ENCODE measurements around the gene LPO.

Gene LPO

GRCh38 chr17:58196610-58197009 is 41.8 kb upstream of the LPO start:
- Histone ChIP-seq H3K4me3 (ENCODE audit: control insufficient read depth in 1 of 7, extremely low read depth in 1 of 7, insufficient read depth in 4 of 7, low read depth in 2 of 7, low read length in 6 of 7) (no peak overlapping the region), H3K4me1 (ENCODE audit: control extremely low read depth in 1 of 4, control insufficient read depth in 4 of 4, insufficient read depth in 4 of 4, low read length in 3 of 4) (peaks cover 0 to 3% (median 1%) of the 10 kb centered on the region in 4 experiments), H3K27ac (ENCODE audit: insufficient read depth in 1 of 2, low read depth in 1 of 2, low read length in 2 of 2, poor library complexity in 1 of 2, severe bottlenecking in 2 of 2) (no peak overlapping the region), H3K9me3 (ENCODE audit: control extremely low read depth in 1 of 5, control insufficient read depth in 4 of 5, insufficient read depth in 2 of 5, low read depth in 1 of 5, low read length in 4 of 5) (no peaks in the 10 kb centered on the region), H3K27me3 (replicated peaks in 2 of 5; ENCODE audit: control insufficient read depth in 4 of 5, insufficient read depth in 5 of 5, low read length in 4 of 5) (peaks cover 0 to 20% (median 9%) of the 10 kb centered on the region in 5 experiments), H3K36me3 (ENCODE audit: control insufficient read depth in 4 of 4, insufficient read depth in 4 of 4, low read length in 3 of 4) (no peaks in the 10 kb centered on the region)
- POLR2A ChIA-PET = no interaction called here
- CTCF ChIA-PET = interaction anchor here (0.8 kb wide), 1 partner anchor 53 kb away, joined by 3 read pairs; no protein-coding TSS in a partner anchor
- 80% methylated on average over 3 of the region's 7 CpGs for WGBS (ENCODE audit: insufficient coverage)
- no peak for DNase-seq

- H3K27ac ChIP-seq (ENCODE audit: insufficient read depth in 1 of 2, low read depth in 1 of 2, low read length in 2 of 2, poor library complexity in 1 of 2, severe bottlenecking in 2 of 2) = no peak overlapping the region
- H3K4me3 ChIP-seq (ENCODE audit: control insufficient read depth in 1 of 7, extremely low read depth in 1 of 7, insufficient read depth in 4 of 7, low read depth in 2 of 7, low read length in 6 of 7) = no peak overlapping the region
- ChIA-PET POLR2A (interaction anchor here (1.5 kb wide), 1 partner anchor 19 kb away, joined by 5 read pairs; the partner anchor contains the start of gene MKS1), CTCF (interaction anchor here (0.6 to 3.5 kb wide), 21 partner anchors 8 to 539 kb away, joined by 3 to 20 read pairs (median 3); partner anchors contain the start of genes EPX and MKS1)
- H3K9me3 ChIP-seq (ENCODE audit: control extremely low read depth in 1 of 5, control insufficient read depth in 4 of 5, insufficient read depth in 2 of 5, low read depth in 1 of 5, low read length in 4 of 5) = no peaks in the 10 kb centered on the region
- H3K36me3 ChIP-seq (ENCODE audit: control insufficient read depth in 4 of 4, insufficient read depth in 4 of 4, low read length in 3 of 4) = peaks cover 0 to 5% (median 0%) of the 10 kb centered on the region in 4 experiments
- H3K27me3 ChIP-seq (replicated peaks in 2 of 5; ENCODE audit: control insufficient read depth in 4 of 5, insufficient read depth in 5 of 5, low read length in 4 of 5) = peaks cover 0 to 20% (median 6%) of the 10 kb centered on the region in 5 experiments
- peak; percentile 47 to 73 (median 71) for DNase-seq
- peaks cover 0 to 3% (median 0%) of the 10 kb centered on the region in 4 experiments for H3K4me1 ChIP-seq (ENCODE audit: control extremely low read depth in 1 of 4, control insufficient read depth in 4 of 4, insufficient read depth in 4 of 4, low read length in 3 of 4)
- 52% methylated on average over 13 of the region's 14 CpGs for WGBS (ENCODE audit: insufficient coverage)
Measured at GRCh38 chr17:58200024-58200633, 38.3 kb upstream of the LPO start.

- H3K4me3 ChIP-seq (ENCODE audit: control insufficient read depth in 1 of 7, extremely low read depth in 1 of 7, insufficient read depth in 4 of 7, low read depth in 2 of 7, low read length in 6 of 7) = no peak overlapping the region
- H3K27ac ChIP-seq (ENCODE audit: insufficient read depth in 1 of 2, low read depth in 1 of 2, low read length in 2 of 2, poor library complexity in 1 of 2, severe bottlenecking in 2 of 2) = no peak overlapping the region
- POLR2A ChIA-PET = no interaction called here
- DNase-seq = no peak
- H3K27me3 ChIP-seq (replicated peaks in 2 of 5; ENCODE audit: control insufficient read depth in 4 of 5, insufficient read depth in 5 of 5, low read length in 4 of 5) = peaks cover 0 to 12% (median 4%) of the 10 kb centered on the region in 5 experiments
- 96% methylated on average over 6 of the region's 7 CpGs for WGBS (ENCODE audit: insufficient coverage)
- H3K36me3 ChIP-seq (ENCODE audit: control insufficient read depth in 4 of 4, insufficient read depth in 4 of 4, low read length in 3 of 4) = peaks cover 0 to 23% (median 18%) of the 10 kb centered on the region in 4 experiments
- no peaks in the 10 kb centered on the region for H3K9me3 ChIP-seq (ENCODE audit: control extremely low read depth in 1 of 5, control insufficient read depth in 4 of 5, insufficient read depth in 2 of 5, low read depth in 1 of 5, low read length in 4 of 5)
- H3K4me1 ChIP-seq (ENCODE audit: control extremely low read depth in 1 of 4, control insufficient read depth in 4 of 4, insufficient read depth in 4 of 4, low read length in 3 of 4) = no peaks in the 10 kb centered on the region
- CTCF ChIA-PET = interaction anchor here (1.5 to 2.1 kb wide), 2 partner anchors 10 to 12 kb away, joined by 3 to 8 read pairs; partner anchors contain the start of gene EPX
Measured at GRCh38 chr17:58202859-58203258, 35.5 kb upstream of the LPO start.

- H3K27ac ChIP-seq (ENCODE audit: insufficient read depth in 1 of 2, low read depth in 1 of 2, low read length in 2 of 2, poor library complexity in 1 of 2, severe bottlenecking in 2 of 2) = no peak overlapping the region
- peaks cover 0 to 3% (median 0%) of the 10 kb centered on the region in 5 experiments for H3K27me3 ChIP-seq (replicated peaks in 2 of 5; ENCODE audit: control insufficient read depth in 4 of 5, insufficient read depth in 5 of 5, low read length in 4 of 5)
- ChIA-PET CTCF (no interaction called here), POLR2A (no interaction called here)
- H3K9me3 ChIP-seq (ENCODE audit: control extremely low read depth in 1 of 5, control insufficient read depth in 4 of 5, insufficient read depth in 2 of 5, low read depth in 1 of 5, low read length in 4 of 5) = no peaks in the 10 kb centered on the region
- WGBS (ENCODE audit: insufficient coverage) = 89% methylated on average over 4 of the region's 5 CpGs
- H3K36me3 ChIP-seq (ENCODE audit: control insufficient read depth in 4 of 4, insufficient read depth in 4 of 4, low read length in 3 of 4) = peaks cover 2 to 37% (median 29%) of the 10 kb centered on the region in 4 experiments
- DNase-seq = no peak
- H3K4me1 ChIP-seq (ENCODE audit: control extremely low read depth in 1 of 4, control insufficient read depth in 4 of 4, insufficient read depth in 4 of 4, low read length in 3 of 4) = no peaks in the 10 kb centered on the region
- no peak overlapping the region for H3K4me3 ChIP-seq (ENCODE audit: control insufficient read depth in 1 of 7, extremely low read depth in 1 of 7, insufficient read depth in 4 of 7, low read depth in 2 of 7, low read length in 6 of 7)
Measured at GRCh38 chr17:58204796-58205195, 33.6 kb upstream of the LPO start.

GRCh38 chr17:58205936-58206335 is 32.4 kb upstream of the LPO start:
- ChIA-PET CTCF (no interaction called here), POLR2A (no interaction called here)

GRCh38 chr17:58207451-58207850 is 30.9 kb upstream of the LPO start:
- ChIA-PET POLR2A (no interaction called here), CTCF (interaction anchor here (0.5 to 1.3 kb wide), 2 partner anchors 9 to 832 kb away, joined by 3 to 4 read pairs; no protein-coding TSS in a partner anchor)
- H3K36me3 ChIP-seq (ENCODE audit: control insufficient read depth in 4 of 4, insufficient read depth in 4 of 4, low read length in 3 of 4) = peaks cover 9 to 61% (median 36%) of the 10 kb centered on the region in 4 experiments
- H3K9me3 ChIP-seq (ENCODE audit: control extremely low read depth in 1 of 5, control insufficient read depth in 4 of 5, insufficient read depth in 2 of 5, low read depth in 1 of 5, low read length in 4 of 5) = no peaks in the 10 kb centered on the region
- 100% methylated on average over 1 of the region's 3 CpGs for WGBS (ENCODE audit: insufficient coverage)
- no peak overlapping the region for H3K27ac ChIP-seq (ENCODE audit: insufficient read depth in 1 of 2, low read depth in 1 of 2, low read length in 2 of 2, poor library complexity in 1 of 2, severe bottlenecking in 2 of 2)
- no peak for DNase-seq
- no peaks in the 10 kb centered on the region for H3K27me3 ChIP-seq (replicated peaks in 2 of 5; ENCODE audit: control insufficient read depth in 4 of 5, insufficient read depth in 5 of 5, low read length in 4 of 5)
- no peaks in the 10 kb centered on the region for H3K4me1 ChIP-seq (ENCODE audit: control extremely low read depth in 1 of 4, control insufficient read depth in 4 of 4, insufficient read depth in 4 of 4, low read length in 3 of 4)
- H3K4me3 ChIP-seq (ENCODE audit: control insufficient read depth in 1 of 7, extremely low read depth in 1 of 7, insufficient read depth in 4 of 7, low read depth in 2 of 7, low read length in 6 of 7) = no peak overlapping the region

More at GRCh38 chr17:58205936-58206335, 32.4 kb upstream of the LPO start:
- no peak overlapping the region for H3K27ac ChIP-seq (ENCODE audit: insufficient read depth in 1 of 2, low read depth in 1 of 2, low read length in 2 of 2, poor library complexity in 1 of 2, severe bottlenecking in 2 of 2)
- no peaks in the 10 kb centered on the region for H3K27me3 ChIP-seq (replicated peaks in 2 of 5; ENCODE audit: control insufficient read depth in 4 of 5, insufficient read depth in 5 of 5, low read length in 4 of 5)
- peaks cover 3 to 48% (median 33%) of the 10 kb centered on the region in 4 experiments for H3K36me3 ChIP-seq (ENCODE audit: control insufficient read depth in 4 of 4, insufficient read depth in 4 of 4, low read length in 3 of 4)
- no peaks in the 10 kb centered on the region for H3K9me3 ChIP-seq (ENCODE audit: control extremely low read depth in 1 of 5, control insufficient read depth in 4 of 5, insufficient read depth in 2 of 5, low read depth in 1 of 5, low read length in 4 of 5)
- no peaks in the 10 kb centered on the region for H3K4me1 ChIP-seq (ENCODE audit: control extremely low read depth in 1 of 4, control insufficient read depth in 4 of 4, insufficient read depth in 4 of 4, low read length in 3 of 4)
- H3K4me3 ChIP-seq (ENCODE audit: control insufficient read depth in 1 of 7, extremely low read depth in 1 of 7, insufficient read depth in 4 of 7, low read depth in 2 of 7, low read length in 6 of 7) = no peak overlapping the region
- DNase-seq = no peak
- WGBS (ENCODE audit: insufficient coverage) = 95% methylated on average over 10 of the region's 11 CpGs

- no peaks in the 10 kb centered on the region for H3K4me1 ChIP-seq (ENCODE audit: control extremely low read depth in 1 of 4, control insufficient read depth in 4 of 4, insufficient read depth in 4 of 4, low read length in 3 of 4)
- DNase-seq = no peak
- H3K4me3 ChIP-seq (ENCODE audit: control insufficient read depth in 1 of 7, extremely low read depth in 1 of 7, insufficient read depth in 4 of 7, low read depth in 2 of 7, low read length in 6 of 7) = no peak overlapping the region
- H3K9me3 ChIP-seq (ENCODE audit: control extremely low read depth in 1 of 5, control insufficient read depth in 4 of 5, insufficient read depth in 2 of 5, low read depth in 1 of 5, low read length in 4 of 5) = no peaks in the 10 kb centered on the region
- ChIA-PET POLR2A (no interaction called here), CTCF (no interaction called here)
- WGBS (ENCODE audit: insufficient coverage) = 100% methylated on average over 2 of the region's 5 CpGs
- peaks cover 10 to 69% (median 44%) of the 10 kb centered on the region in 4 experiments for H3K36me3 ChIP-seq (ENCODE audit: control insufficient read depth in 4 of 4, insufficient read depth in 4 of 4, low read length in 3 of 4)
- no peak overlapping the region for H3K27ac ChIP-seq (ENCODE audit: insufficient read depth in 1 of 2, low read depth in 1 of 2, low read length in 2 of 2, poor library complexity in 1 of 2, severe bottlenecking in 2 of 2)
- H3K27me3 ChIP-seq (replicated peaks in 2 of 5; ENCODE audit: control insufficient read depth in 4 of 5, insufficient read depth in 5 of 5, low read length in 4 of 5) = no peaks in the 10 kb centered on the region
Measured at GRCh38 chr17:58208344-58208743, 30.0 kb upstream of the LPO start.

Data from common myeloid progenitor, CD34-positive (primary cell).